HepG2 (cell line): ENCODE measurements around the gene FGFR3. TPM values are rescaled to one million over a fixed set of nuclear protein-coding genes. Genes with fewer than 3 reads are reported as not detected.

Source experiments
- HDAC2 ChIP-seq: sonication (generic); formaldehyde crosslinking; IDR thresholded peaks from 2 replicates; pipeline ENCODE4 v1.4.0; 2020; ENCODE audit warnings: missing genetic modification reagents
- HNRNPL ChIP-seq: fragments of 200-400 bp; formaldehyde crosslinking; IDR thresholded peaks from 2 replicates; pipeline ENCODE4 v1.6.1; 2017; ENCODE audit warnings: mild to moderate bottlenecking, low read depth, low read length
- KDM3A ChIP-seq: IDR thresholded peaks from 2 replicates; pipeline ENCODE4 v1.6.1; 2018; ENCODE audit warnings: low read depth, missing compliant biosample characterization
- KLF11 ChIP-seq: IDR thresholded peaks from 2 replicates; pipeline ENCODE4 v1.6.1; 2016; ENCODE audit warnings: missing compliant biosample characterization
- MTF2 ChIP-seq: sonication (generic); formaldehyde crosslinking; IDR thresholded peaks from 2 replicates; pipeline ENCODE4 v1.5.0; 2020; ENCODE audit warnings: missing genetic modification reagents, borderline replicate concordance
- NAIF1 ChIP-seq: sonication (generic); formaldehyde crosslinking; IDR thresholded peaks from 2 replicates; pipeline ENCODE4 v1.5.0; 2020; ENCODE audit warnings: mild to moderate bottlenecking, missing genetic modification reagents, borderline replicate concordance
- NPAS2 ChIP-seq: sonication (generic); formaldehyde crosslinking; IDR thresholded peaks from 2 replicates; pipeline ENCODE4 v1.8.0; 2022; ENCODE audit warnings: mild to moderate bottlenecking, missing genetic modification reagents, borderline replicate concordance
- PRMT3 ChIP-seq: sonication (generic); formaldehyde crosslinking; IDR thresholded peaks from 2 replicates; pipeline ENCODE4 v1.8.1; 2022; ENCODE audit warnings: low read depth, mild to moderate bottlenecking, moderate library complexity, missing genetic modification reagents, borderline replicate concordance
- RARA ChIP-seq: IDR thresholded peaks from 2 replicates; pipeline ENCODE4 v1.6.1; 2016; ENCODE audit warnings: missing genetic modification reagents, missing compliant biosample characterization
- SAFB2 ChIP-seq: sonication (generic); formaldehyde crosslinking; IDR thresholded peaks from 2 replicates; pipeline ENCODE4 v1.5.1; 2020; ENCODE audit warnings: missing genetic modification reagents, low read depth, mild to moderate bottlenecking, borderline replicate concordance
- SALL1 ChIP-seq: sonication (generic); formaldehyde crosslinking; IDR thresholded peaks from 2 replicates; pipeline ENCODE4 v1.8.0; 2022; ENCODE audit warnings: mild to moderate bottlenecking, missing genetic modification reagents
- SAP130 ChIP-seq: IDR thresholded peaks from 2 replicates; pipeline ENCODE4 v1.6.1; 2016; ENCODE audit warnings: low read depth
- SETDB1 ChIP-seq: sonication (generic); formaldehyde crosslinking; IDR thresholded peaks from 2 replicates; pipeline ENCODE4 v1.5.1; 2020; ENCODE audit warnings: missing genetic modification reagents, mild to moderate bottlenecking, borderline replicate concordance
- SP140L ChIP-seq: sonication (generic); formaldehyde crosslinking; IDR thresholded peaks from 2 replicates; pipeline ENCODE4 v1.4.0; 2020; ENCODE audit warnings: missing genetic modification reagents, borderline replicate concordance
- TBL1XR1 ChIP-seq: fragments of 150-350 bp; IDR thresholded peaks from 2 replicates; pipeline ENCODE4 v1.6.1; 2014; ENCODE audit warnings: borderline replicate concordance, low read length; ENCODE audit not compliant: partially characterized antibody
- THAP11 ChIP-seq: IDR thresholded peaks from 2 replicates; pipeline ENCODE4 v1.6.1; 2016; ENCODE audit warnings: missing biosample characterization, missing genetic modification reagents
- ZBTB7A ChIP-seq: sonication (generic); formaldehyde crosslinking; IDR thresholded peaks from 2 replicates; pipeline ENCODE4 v1.8.0; 2022; ENCODE audit warnings: mild to moderate bottlenecking, missing genetic modification reagents
- ZNF382 ChIP-seq: sonication (generic); formaldehyde crosslinking; IDR thresholded peaks from 2 replicates; pipeline ENCODE4 v1.5.0; 2020; ENCODE audit warnings: missing genetic modification reagents, mild to moderate bottlenecking, borderline replicate concordance
- ZNF468 ChIP-seq: sonication (generic); formaldehyde crosslinking; IDR thresholded peaks from 2 replicates; pipeline ENCODE4 v1.8.0; 2022; ENCODE audit warnings: mild to moderate bottlenecking, moderate library complexity, missing genetic modification reagents
- ZNF510 ChIP-seq: sonication (generic); formaldehyde crosslinking; IDR thresholded peaks from 2 replicates; pipeline ENCODE4 v1.4.0; 2020; ENCODE audit warnings: low read depth, mild to moderate bottlenecking, missing genetic modification reagents
- ZNF703 ChIP-seq: sonication (generic); formaldehyde crosslinking; IDR thresholded peaks from 2 replicates; pipeline ENCODE4 v1.5.1; 2020; ENCODE audit warnings: missing genetic modification reagents, mild to moderate bottlenecking, moderate library complexity, borderline replicate concordance
- ZNF776 ChIP-seq: sonication (generic); formaldehyde crosslinking; IDR thresholded peaks from 2 replicates; pipeline ENCODE4 v1.4.0; 2020; ENCODE audit warnings: mild to moderate bottlenecking, missing genetic modification reagents
- ZNF780A ChIP-seq: sonication (generic); formaldehyde crosslinking; IDR thresholded peaks from 2 replicates; pipeline ENCODE4 v1.8.0; 2022; ENCODE audit warnings: mild to moderate bottlenecking, missing genetic modification reagents, moderate library complexity
- ZNF788 ChIP-seq: sonication (generic); formaldehyde crosslinking; IDR thresholded peaks from 2 replicates; pipeline ENCODE4 v1.5.0; 2020; ENCODE audit warnings: mild to moderate bottlenecking, missing genetic modification reagents, borderline replicate concordance
- ZSCAN25 ChIP-seq: sonication (generic); formaldehyde crosslinking; IDR thresholded peaks from 2 replicates; pipeline ENCODE4 v1.8.0; 2022; ENCODE audit warnings: mild to moderate bottlenecking, missing genetic modification reagents
- polyA plus RNA-seq, 8 experiments: library from polyadenylated mRNA; depleted of rRNA in 3 of 8; stranded (reverse) in 7 of 8; unstranded in 1 of 8; fragments of >200 nt; fragmentation: Illumina TruSeq in 4 of 8; extraction: Trizol in 4 of 8; gene quantifications; 2 replicates each; pipeline versions ENCODE4 v1.2.1 to v1.2.3, GENCODE V29; 2011 to 2016; ENCODE audit warnings: low read depth in 4 of 8, missing spikeins in 1 of 8, mixed read lengths in 1 of 8; ENCODE audit not compliant: insufficient read depth in 1 of 8
- total RNA-seq, 5 experiments: library from RNA; depleted of rRNA; stranded (reverse); fragments of >200 nt; fragmentation: Illumina TruSeq; extraction: Trizol; gene quantifications; 2 replicates each; pipeline ENCODE4 v1.2.3, GENCODE V29; 2016; ENCODE audit warnings: low read depth in 1 of 5
- TF ChIP-seq, protein P1 (sequence below): sonication (generic); formaldehyde crosslinking; IDR thresholded peaks from 2 replicates; pipeline ENCODE4 v1.4.0; 2020; ENCODE audit warnings: mild to moderate bottlenecking, missing genetic modification reagents
- TF ChIP-seq, protein P2 (sequence below): sonication (generic); formaldehyde crosslinking; conservative IDR thresholded peaks from 2 replicates; pipeline ENCODE4 v1.8.0; 2022; ENCODE audit warnings: low read depth, missing genetic modification reagents
- TF ChIP-seq, protein P3 (sequence below): sonication (generic); formaldehyde crosslinking; IDR thresholded peaks from 2 replicates; pipeline ENCODE4 v1.4.0; 2020; ENCODE audit warnings: missing genetic modification reagents

The FGFR3 gene
- total and polyA plus RNA-seq, 2 of the 13 experiments (the other 11 are each of a cell fraction or from before 2014, with no cell fraction given): 103 to 109 TPM

- no peak for TF ChIP-seq PRMT3
- TF ChIP-seq, protein P1, sequence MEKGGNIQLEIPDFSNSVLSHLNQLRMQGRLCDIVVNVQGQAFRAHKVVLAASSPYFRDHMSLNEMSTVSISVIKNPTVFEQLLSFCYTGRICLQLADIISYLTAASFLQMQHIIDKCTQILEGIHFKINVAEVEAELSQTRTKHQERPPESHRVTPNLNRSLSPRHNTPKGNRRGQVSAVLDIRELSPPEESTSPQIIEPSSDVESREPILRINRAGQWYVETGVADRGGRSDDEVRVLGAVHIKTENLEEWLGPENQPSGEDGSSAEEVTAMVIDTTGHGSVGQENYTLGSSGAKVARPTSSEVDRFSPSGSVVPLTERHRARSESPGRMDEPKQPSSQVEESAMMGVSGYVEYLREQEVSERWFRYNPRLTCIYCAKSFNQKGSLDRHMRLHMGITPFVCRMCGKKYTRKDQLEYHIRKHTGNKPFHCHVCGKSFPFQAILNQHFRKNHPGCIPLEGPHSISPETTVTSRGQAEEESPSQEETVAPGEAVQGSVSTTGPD: no peak
- no peak for TF ChIP-seq ZNF382 (CRISPR knock-in tag)
- TF ChIP-seq SP140L (CRISPR knock-in tag): no peak
- no peak for TF ChIP-seq ZNF780A (CRISPR knock-in tag)
- TF ChIP-seq, protein P2, sequence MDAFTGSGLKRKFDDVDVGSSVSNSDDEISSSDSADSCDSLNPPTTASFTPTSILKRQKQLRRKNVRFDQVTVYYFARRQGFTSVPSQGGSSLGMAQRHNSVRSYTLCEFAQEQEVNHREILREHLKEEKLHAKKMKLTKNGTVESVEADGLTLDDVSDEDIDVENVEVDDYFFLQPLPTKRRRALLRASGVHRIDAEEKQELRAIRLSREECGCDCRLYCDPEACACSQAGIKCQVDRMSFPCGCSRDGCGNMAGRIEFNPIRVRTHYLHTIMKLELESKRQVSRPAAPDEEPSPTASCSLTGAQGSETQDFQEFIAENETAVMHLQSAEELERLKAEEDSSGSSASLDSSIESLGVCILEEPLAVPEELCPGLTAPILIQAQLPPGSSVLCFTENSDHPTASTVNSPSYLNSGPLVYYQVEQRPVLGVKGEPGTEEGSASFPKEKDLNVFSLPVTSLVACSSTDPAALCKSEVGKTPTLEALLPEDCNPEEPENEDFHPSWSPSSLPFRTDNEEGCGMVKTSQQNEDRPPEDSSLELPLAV (CRISPR knock-in tag): no peak
- TF ChIP-seq, protein P3, sequence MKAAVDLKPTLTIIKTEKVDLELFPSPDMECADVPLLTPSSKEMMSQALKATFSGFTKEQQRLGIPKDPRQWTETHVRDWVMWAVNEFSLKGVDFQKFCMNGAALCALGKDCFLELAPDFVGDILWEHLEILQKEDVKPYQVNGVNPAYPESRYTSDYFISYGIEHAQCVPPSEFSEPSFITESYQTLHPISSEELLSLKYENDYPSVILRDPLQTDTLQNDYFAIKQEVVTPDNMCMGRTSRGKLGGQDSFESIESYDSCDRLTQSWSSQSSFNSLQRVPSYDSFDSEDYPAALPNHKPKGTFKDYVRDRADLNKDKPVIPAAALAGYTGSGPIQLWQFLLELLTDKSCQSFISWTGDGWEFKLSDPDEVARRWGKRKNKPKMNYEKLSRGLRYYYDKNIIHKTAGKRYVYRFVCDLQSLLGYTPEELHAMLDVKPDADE (CRISPR knock-in tag): no peak
- TF ChIP-seq ZNF776: no peak
- TF ChIP-seq ZBTB7A (CRISPR knock-in tag): 0 out of 2 replicates have a peak, but pooled peaks have one; percentile 50
- TF ChIP-seq KDM3A (CRISPR knock-in tag): no peak; the same call in 1 of the 2 replicates
- no peak for TF ChIP-seq HNRNPL
- no peak for TF ChIP-seq ZNF510 (CRISPR knock-in tag)
- 0 out of 2 replicates have a peak, but pooled peaks have one; percentile 10 for TF ChIP-seq SALL1 (CRISPR knock-in tag)
- TF ChIP-seq ZNF703 (CRISPR knock-in tag): 0 out of 2 replicates have a peak, but pooled peaks have one; percentile 11
- no peak for TF ChIP-seq NAIF1 (CRISPR knock-in tag)
- peak; percentile 35; the same call in 1 of the 2 replicates for TF ChIP-seq MTF2 (CRISPR knock-in tag)
- TF ChIP-seq SETDB1 (CRISPR knock-in tag): no peak
- no peak for TF ChIP-seq ZNF788 (CRISPR knock-in tag)
- no peak for TF ChIP-seq HDAC2 (CRISPR knock-in tag)
- TF ChIP-seq SAP130 (CRISPR knock-in tag): 0 out of 2 replicates have a peak, but pooled peaks have one; percentile 20
- no peak for TF ChIP-seq RARA
- TF ChIP-seq ZNF468 (CRISPR knock-in tag): no peak
- TF ChIP-seq THAP11 (CRISPR knock-in tag): no peak
- no peak for TF ChIP-seq ZSCAN25 (CRISPR knock-in tag)
- TF ChIP-seq NPAS2: no peak
- no peak for TF ChIP-seq TBL1XR1
- TF ChIP-seq KLF11 (CRISPR knock-in tag): no peak
- no peak for TF ChIP-seq SAFB2 (CRISPR knock-in tag)
Observed at GRCh38 chr4:1855333-1856070, 62.4 kb downstream of the FGFR3 start (continued).
